Suppressor macrophage treated with lipopolysaccharide for 1 hour (primary cell): ENCODE measurements around the gene TRRAP.

ENCODE experiments used
- DNase-seq, 3 donors: peaks; one replicate each; pipeline ENCODE4 v3.0.0-alpha.2; 2020 to 2022

TRRAP gene

GRCh38 chr7:98903246-98903645 lies 24.9 kb downstream of the TRRAP start:
- DNase-seq, result no peak

DNA sequence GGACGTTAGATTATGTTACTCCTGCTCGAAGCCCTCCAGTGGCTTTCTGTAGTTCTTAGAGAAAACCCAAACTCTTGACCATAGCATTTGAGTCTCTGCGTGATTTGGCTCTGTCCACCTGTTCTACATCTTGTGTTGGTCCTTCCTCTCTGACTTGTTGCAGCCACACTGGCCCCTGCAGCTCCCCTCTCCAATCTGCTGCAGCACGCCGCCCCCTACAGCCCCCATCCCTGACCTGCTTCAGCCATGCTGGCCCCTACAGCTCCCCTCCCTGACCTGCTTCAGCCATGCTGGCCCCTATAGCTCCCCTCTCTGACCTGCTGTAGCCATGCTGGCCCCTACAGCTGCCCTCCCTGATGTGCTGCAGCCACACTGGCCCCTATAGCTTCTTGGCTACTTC lies 29.2 kb downstream of the TRRAP start:
- DNase-seq, result no peak

DNA sequence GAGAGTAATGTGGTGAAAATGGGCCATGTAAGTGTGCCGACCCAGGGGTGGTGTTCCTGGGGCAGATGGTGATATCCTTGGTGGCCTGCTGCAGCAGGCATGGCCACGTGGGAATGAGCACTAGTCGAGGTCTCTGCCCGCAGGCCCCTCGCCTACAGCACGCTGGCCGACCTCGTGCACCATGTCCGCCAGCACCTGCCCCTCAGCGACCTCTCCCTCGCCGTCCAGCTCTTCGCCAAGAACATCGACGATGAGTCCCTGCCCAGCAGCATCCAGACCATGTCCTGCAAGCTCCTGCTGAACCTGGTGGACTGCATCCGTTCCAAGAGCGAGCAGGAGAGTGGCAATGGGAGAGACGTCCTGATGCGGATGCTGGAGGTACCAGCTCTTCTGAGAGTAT lies 30.3 kb downstream of the TRRAP start:
- no peak for DNase-seq

DNA sequence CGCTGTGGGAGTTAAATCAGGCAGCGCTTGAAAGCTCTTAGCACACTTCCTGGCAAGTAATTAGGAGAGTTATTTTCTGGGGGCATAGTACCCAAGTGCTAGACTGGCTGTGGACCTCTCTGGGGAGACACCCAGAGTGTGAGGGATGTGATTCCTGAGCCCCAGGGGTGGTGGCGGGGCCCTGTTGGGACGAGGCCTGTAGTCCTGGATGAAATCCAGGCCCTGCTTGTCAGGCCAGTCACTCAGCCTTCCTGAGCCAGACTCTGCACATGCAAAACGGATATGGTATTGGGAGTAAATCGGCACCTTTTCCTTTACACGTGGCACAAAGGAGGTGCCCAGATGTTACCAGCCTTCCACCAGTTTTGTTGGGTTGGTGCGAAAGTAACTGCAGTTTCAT lies 31.2 kb downstream of the TRRAP start:
- no peak for DNase-seq

DNA sequence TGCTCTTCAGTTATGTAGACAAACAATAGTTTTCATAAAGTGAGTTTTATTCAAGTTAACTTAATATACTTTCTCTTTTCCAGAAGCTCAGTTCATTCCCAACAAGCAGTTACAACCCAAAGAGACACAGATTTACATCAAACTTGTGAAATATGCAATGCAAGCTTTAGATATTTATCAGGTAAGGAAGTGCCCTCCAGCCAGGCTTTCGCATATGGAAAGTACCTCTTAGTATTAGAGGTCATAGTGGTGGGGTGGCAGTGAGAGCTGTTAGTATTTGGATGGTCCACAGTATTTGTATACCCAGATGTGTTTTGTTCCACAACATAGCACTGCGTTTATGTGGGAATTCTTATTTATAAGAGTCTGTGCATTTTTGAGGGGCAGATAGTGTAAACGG lies 32.1 kb downstream of the TRRAP start:
- DNase-seq, result no peak

DNA sequence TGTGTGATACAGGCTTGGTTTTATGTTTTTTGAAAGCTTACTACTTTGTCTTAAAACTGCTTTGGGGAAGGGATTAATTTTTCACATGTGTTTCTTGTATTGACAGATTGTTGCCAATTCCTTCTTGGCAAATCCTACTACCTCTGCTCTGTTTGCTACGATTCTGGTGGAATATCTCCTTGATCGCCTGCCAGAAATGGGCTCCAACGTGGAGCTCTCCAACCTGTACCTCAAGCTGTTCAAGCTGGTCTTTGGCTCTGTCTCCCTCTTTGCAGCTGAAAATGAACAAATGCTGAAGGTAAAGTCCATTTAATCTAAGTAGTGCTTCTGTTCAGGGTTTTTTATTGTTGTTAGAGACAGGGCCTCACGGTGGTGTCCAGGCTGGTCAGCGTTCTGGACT lies 33.6 kb downstream of the TRRAP start:
- no peak for DNase-seq

- no peak for DNase-seq
These were observed 34.7 kb downstream of the TRRAP start for GRCh38 chr7:98913026-98913425.

GRCh38 chr7:98913612-98914011 lies 35.3 kb downstream of the TRRAP start:
- no peak for DNase-seq

DNA sequence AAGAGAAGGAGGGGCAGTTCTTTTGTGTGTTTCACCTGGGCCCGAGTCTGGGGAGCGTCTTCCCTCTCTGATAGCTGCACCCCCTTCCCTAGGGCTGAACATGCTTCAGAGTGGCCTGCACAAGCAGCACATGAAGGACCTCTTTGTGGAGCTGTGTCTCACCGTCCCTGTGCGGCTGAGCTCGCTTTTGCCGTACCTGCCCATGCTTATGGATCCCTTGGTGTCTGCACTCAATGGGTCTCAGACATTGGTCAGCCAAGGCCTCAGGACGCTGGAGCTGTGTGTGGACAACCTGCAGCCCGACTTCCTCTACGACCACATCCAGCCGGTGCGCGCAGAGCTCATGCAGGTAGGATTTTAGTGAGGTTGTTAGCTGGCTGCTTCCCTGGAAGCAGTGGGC lies 39.0 kb downstream of the TRRAP start:
- no peak for DNase-seq

DNA sequence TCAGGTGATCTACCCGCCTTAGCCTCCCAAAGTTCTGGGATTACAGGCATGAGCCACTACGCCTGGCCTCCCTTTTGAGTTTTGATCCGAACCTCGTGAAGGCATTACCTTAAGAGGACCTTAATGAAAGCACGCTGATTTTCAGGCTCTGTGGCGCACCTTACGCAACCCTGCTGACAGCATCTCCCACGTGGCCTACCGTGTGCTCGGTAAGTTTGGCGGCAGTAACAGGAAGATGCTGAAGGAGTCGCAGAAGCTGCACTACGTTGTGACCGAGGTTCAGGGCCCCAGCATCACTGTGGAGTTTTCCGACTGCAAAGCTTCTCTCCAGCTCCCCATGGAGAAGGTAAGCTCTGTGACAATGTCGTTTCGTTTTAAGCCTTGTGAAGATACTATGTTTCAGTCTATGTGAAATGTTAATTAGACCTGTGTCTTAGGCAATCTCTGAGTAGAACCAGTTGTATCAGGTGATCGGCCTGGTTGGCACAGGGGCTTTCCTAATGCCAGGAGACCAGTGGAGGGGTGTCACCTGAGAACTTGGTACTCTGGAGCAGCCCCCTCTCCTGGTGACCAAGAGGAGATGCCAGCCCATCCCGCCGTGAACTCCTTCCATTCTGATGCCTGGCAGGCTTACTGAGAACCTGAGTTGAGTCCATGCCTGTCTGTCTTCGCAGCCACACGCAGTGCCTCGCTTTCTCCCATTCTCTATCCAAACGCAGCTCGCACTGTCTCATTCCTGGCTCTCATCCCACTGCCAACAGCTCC lies 43.5 kb downstream of the TRRAP start:
- no peak for DNase-seq

DNA sequence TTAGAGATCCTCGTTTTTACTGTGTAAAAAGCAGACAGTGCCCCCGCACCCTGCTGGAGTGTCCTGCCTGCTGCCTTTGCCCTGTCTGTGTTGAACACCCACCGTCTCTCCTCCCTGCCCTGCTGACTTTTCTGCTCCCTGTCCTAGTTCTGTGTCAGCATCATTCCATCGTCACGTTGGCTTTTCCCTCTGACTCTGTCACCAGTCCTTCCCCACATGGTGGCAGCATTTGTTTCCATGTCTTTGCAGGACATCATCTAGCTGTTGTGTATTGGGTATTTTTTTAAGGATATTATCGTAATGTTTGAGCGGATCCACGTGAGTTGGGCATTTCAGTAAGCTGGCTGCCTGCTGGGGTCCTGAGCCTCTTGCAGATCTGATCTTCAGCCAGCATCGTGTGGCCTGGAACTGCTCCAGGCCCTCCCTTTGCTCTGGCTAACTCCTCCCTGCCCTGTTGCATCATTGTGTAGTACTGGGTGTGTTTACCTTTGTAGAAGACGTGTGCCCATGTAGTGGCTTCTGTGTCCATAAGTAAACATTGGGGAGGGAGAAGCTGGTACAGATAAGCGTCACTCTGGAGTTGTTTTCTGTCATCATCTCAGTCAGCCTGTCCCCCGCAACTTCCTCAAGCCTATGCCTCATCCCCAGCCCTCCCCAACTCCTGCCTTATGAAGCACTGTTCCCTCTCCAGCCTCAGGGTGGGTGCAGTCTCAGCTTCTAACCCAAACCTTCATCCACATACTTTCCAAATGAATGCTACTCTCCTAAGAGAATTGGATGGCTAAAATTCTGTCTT lies 44.3 kb downstream of the TRRAP start:
- DNase-seq, result no peak

- DNase-seq, result no peak
These were observed 45.2 kb downstream of the TRRAP start for GRCh38 chr7:98923512-98923911.

- DNase-seq, result no peak
These were observed 48.8 kb downstream of the TRRAP start for GRCh38 chr7:98927125-98927524.

- DNase-seq, result no peak
These were observed 52.1 kb downstream of the TRRAP start for GRCh38 chr7:98930464-98930863.

DNA sequence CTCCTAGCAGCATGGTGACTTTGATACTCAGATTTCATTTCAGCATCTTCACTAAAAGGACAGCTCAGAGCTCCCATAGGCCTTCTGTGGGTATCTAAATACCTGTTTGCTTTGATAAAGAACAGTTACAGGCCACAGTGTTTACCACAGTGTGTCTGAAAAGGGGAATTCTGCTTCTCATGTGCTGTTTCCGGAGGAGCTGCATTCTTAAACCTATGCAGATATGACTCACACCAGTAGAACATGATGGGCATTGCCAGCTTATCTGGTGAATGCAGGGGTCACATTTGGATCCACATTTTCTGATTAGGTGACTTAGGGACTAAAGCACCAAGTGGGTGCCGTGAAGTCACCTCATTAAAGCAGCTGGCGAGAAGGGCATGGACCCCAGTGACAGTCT lies 52.6 kb downstream of the TRRAP start:
- no peak for DNase-seq

DNA sequence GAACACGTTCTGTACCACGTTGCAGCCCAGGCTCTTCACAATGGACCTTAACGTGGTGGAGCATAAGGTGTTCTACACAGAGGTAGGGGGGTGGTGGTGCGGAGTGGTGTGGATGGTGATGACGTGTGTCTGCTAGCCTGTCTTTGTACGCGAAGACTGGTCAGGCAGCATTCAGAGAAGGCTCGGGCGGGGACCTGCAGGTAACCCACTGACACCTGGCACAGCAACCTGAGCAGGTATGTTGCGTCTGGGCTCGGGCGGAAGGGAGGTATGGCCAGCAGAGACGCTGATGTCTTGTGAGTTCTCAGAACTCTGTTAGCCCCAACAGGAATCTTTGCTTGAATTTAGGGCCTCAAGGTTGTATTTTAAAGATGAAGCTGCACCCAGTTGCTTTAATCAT lies 55.0 kb downstream of the TRRAP start:
- no peak for DNase-seq

DNA sequence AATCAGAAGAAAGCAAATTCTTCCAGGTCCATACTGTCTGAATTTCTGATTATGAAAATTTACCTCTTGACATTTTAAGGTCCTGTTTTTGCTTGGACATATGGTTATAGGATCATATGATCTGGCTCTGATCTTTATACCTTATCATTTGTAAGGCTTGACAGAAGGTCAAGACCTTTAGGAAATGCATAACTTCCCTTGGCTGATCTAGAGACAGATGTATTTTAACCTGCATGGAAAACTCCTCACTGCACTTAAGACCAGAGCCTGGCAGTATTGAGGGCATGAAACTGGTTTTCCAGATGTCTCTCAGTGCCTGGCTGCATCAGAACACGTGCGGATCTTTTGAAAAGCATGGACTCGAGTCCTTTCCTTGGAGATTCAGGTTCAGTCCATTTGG lies 55.9 kb downstream of the TRRAP start:
- DNase-seq, result no peak

GRCh38 chr7:98935811-98936210 lies 57.5 kb downstream of the TRRAP start:
- DNase-seq, result no peak

DNA sequence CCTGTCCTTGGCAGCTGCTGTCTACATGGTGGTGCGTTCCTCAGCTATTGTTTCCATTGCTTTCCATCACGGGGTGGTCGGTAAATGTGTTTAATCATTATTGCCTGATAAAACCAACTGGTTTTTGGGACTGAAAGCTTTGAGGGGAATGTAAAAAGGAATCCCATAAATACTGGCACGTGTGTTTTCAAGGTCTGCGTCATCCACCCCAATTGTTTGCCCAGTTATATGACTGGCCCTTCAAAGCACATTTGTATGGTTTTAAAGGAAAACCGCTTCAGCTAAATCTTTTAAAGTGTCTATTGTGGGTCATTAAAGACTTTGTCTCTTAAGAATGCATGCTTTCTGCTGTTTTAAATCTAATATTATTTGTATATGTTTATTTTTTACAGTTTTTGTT lies 65.0 kb downstream of the TRRAP start:
- no peak for DNase-seq

- DNase-seq, result no peak
These were observed 66.1 kb downstream of the TRRAP start for GRCh38 chr7:98944386-98944785.

DNA sequence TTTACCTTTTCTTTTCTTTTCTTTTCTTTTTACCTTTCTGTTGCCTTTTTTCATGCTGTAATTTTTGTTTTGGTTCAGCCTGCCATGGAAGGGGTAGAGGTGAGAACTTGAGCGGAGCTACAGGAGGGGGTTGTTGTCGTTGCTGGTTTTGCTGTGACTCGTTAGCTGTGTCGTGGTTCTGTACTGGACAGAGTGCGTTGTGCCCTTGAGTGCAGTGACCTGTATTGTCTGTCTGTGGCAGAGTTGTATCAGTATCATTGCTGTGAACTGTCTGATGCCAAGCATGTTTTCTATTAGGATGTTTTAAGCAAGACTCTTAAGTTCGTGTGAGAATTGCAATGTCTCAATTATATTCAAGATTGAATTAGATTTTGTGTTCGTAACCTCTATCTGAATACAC lies 67.5 kb downstream of the TRRAP start:
- DNase-seq, result no peak

DNA sequence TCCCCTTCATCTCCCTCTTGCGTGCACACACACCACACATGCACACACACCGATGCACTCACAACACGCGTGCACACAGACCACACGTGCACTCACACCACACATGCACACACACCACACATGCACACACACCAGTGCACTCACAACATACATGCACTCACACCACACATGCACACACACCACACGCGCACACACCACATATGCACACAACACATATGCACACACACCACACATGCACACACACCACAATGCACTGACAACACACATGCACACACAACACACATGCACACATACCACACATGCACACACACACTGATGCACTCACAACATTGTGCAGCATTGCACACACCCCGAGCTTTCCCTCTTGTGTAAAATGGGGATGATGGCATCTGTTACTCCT lies 68.1 kb downstream of the TRRAP start:
- DNase-seq, result no peak

DNA sequence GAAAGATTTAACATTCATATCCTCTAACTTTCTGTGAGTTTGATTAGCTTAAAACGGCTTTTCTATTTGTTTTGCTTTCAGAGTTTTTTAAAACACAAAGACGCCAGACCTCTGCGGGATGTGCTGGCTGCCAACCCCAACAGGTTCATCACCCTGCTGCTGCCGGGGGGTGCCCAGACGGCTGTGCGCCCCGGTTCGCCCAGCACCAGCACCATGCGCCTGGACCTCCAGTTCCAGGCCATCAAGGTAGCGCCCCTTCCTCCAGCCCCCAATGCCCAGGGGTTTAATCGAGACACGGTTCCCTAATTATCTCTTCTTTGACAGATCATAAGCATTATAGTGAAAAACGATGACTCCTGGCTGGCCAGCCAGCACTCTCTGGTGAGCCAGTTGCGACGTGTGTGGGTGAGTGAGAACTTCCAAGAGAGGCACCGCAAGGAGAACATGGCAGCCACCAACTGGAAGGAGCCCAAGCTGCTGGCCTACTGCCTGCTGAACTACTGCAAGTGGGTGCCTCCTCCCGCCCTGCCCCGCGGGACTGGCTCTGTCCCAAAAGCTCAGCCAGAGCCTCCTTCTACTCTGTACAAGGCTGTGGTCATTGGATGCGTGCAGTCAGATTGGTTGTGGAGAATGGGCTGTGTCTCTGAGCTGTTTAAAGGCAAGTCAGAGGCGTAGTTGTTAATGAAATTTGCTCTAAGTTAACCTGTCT lies 71.2 kb downstream of the TRRAP start:
- no peak for DNase-seq

DNA sequence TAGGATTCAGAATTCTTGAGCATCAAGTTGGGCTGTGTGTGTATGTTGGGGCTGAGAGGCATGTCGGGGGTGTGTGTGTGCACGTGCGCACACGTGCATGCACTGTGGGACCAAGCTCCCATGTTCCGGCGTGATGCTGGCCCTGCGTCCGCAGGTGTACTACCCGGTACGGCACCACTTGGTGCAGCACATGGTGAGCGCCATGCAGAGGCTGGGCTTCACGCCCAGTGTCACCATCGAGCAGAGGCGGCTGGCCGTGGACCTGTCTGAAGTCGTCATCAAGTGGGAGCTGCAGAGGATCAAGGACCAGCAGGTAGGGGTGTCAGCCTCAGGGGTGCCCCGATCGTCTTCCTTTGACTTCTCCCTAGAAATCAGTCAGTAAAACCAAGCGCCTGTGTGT lies 77.7 kb downstream of the TRRAP start:
- DNase-seq, result no peak
